ENCODE results near the gene C3AR1. TPM values are rescaled to one million over a fixed set of nuclear protein-coding genes. Genes with fewer than 3 reads are reported as not detected.
"Not testable (repeated sequence)": the region's sequence is repeated elsewhere in the genome, so short reads cannot be mapped to it uniquely, and the experiment has no call there.

Gene C3AR1
- 0.40 and 0.57 TPM in 2 replicates for total RNA-seq (2014; rRNA removed; shearing (Covaris generic))

DNA sequence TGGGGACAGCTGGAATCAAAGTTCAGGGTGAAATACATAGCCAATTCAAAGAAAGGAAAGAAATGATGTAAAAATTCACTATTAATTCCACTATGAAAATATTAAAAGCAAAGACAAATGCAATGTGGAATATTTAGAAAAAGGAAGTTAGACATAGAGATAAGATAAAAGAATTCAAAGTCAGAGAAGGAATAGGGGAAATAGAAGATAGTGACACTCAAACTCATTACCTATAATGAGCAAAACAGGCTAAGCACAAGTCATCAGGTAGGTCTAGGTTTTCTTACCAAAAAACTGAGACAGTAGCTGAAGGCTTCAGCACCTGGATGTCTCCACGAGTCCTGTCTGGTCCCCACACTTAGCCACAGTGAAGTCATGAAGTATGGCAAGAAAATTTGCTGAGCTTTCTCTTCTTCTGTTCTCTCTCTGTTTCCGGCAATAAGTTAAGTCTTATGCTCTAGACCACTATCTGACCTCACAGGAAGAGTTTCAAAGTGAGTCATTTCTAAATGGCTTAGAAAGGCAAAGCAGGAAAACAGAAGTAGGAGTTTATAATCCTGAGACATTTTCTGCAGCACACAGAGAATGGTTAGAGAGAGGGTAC is at the start of gene C3AR1:
Gene C3AR1 (minus strand): TSS at position 369 of the 604 bp plus-strand sequence. CDS start 6,174 bp downstream, outside the sequence.
- DNase-seq (ENCODE audit: low read depth), result peak; percentile 70

DNA sequence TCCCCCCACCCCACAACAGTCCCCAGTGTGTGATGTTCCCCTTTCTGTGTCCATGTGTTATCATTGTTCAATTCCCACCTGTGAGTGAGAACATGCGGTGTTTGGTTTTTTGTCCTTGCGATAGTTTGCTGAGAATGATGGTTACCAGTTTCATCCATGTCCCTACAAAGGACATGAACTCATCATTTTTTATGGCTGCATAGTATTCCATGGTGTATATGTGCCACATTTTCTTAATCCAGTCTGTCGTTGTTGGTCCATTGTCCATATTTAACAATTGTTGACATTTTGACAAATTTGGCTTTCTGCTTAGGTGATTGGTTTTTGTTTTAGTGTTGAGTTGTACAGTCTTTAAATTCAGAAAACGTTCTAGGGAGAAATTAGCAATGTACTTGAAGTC is 47.0 kb upstream of the C3AR1 start:
- DNase-seq (ENCODE audit: low read depth), result not testable (repeated sequence)

DNA sequence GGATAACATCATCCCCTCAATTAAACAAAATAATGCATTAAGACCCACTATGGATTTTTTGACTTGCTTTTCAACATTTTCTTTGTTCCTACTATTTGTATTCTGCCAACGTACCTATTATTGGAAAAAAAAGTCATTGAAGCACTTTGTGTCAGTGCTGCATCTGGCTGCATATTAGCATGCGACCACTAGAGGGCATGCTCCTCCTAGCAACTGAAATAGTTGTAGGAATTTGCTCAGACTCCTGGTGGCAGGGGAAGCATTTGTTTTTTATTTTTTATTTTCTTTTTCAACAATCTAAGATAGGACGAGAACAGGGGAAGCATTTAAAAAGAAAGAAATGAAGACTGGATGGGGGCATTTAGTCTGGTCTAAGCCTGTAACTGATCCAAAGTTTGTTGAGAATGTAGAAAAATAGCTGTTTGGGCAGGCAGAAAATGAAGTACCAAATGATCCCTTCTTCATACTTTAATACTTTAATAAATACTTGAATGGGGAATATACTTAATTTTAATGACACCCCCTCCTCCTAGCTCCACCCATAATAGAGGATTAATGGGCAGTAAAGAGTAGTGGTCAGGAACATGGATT is 42.7 kb upstream of the C3AR1 start:
- peak; percentile 73 for DNase-seq (ENCODE audit: low read depth)

DNA sequence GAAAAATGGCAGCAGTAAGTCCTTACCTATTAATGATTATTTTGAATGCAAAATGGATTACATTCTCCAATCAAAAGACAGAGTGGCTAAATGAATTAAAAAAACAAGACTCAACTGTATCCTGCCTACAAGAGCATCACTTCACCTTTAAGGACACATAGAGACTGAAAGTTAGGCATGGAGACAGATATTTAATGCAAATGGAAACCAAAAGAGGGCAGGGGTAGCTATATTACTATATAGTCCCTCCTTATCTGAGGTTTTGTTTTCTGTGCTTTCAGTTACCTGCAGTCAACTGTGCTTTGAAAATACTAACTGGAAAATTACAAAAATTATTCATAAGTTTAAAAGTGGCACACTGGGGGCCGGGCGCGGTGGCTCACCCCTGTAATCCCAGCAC is 33.1 kb upstream of the C3AR1 start:
- DNase-seq (ENCODE audit: low read depth), result no peak

DNA sequence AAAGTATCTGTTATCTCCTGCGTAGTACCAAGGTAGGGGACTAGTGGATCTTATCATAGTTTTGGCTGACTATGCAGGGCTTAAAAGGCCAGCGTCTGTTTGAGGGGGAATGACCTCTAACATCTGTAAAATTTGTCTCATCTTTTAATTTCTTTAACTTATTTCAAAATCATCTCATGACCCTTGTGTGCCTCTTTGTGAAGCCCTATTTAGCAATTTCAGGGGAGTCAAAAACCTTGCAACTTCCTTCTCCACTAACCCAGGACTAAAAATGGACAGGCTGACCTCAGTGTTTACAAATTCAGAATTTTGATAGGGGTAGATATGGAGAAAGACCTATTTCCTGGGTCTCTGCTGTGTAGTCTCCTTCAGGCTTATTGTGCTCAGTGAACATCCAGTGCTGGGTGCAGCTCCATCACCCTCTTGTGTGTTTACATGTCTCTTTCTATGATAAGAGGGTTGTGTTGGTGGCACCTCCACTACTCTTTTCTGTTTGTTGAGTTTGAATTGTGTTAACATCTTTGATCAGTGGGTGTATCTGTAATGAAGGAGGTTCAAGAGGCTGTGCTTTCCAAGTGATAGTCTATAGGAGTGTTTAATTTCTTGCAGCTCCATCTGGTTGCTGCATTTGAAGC is 30.2 kb upstream of the C3AR1 start:
- DNase-seq (ENCODE audit: low read depth), result no peak

DNA sequence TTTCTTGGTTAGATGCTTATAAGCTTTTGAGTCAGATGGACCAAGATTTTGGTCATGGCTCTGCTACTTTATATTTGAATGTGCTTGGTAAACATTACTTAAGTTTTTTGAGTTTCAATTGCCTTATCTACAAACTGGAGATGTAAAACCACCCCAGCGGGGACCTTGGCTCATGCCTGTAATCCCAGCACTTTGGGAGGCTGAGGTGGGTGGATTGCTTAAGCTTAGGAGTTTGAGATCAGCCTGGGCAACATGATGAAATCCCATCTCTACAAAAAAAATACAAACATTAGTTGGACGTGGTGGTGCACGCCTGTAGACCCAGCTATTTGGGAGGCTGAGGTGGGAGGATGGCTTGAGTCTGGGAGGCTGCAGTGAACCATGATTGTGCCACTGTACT is 27.1 kb upstream of the C3AR1 start:
- DNase-seq (ENCODE audit: low read depth), result no peak

DNA sequence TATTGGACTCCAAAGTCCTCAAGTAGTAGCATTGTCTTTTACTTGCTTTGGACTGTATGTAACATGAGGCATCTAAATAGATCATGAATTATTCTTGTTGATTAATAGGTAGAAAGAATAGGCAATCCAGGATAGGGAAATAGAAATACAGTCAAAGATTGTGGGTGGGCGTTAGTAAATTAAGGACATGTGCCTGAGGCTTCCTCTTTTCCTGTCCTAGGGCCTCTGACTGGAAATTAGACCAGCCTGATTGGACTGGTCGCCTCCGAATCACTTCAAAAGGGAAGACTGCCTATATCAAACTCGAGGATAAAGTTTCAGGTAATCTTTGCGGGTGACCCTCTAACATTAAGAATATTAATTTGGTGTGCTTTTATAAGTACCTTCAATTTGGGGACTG is 23.6 kb upstream of the C3AR1 start:
- DNase-seq (ENCODE audit: low read depth), result no peak

DNA sequence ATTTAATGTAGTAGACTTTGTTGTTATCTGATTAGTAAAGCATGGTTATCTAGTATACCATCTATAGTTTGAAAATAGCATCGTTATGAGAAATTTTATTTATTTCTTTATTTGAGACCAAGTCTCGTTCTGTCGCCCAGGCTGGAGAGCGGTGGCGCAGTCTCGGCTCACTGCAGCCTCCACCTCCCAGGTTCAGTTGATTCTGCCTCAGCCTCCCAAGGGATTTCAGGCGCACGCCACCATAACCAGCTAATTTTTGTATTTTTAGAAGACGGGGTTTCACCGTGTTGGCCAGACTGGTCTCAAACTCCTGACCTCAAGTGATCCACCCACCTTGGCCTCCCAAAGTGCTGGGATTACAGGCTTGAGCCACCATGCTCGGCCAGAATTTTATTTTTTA is 23.1 kb upstream of the C3AR1 start:
- not testable (repeated sequence) for DNase-seq (ENCODE audit: low read depth)

DNA sequence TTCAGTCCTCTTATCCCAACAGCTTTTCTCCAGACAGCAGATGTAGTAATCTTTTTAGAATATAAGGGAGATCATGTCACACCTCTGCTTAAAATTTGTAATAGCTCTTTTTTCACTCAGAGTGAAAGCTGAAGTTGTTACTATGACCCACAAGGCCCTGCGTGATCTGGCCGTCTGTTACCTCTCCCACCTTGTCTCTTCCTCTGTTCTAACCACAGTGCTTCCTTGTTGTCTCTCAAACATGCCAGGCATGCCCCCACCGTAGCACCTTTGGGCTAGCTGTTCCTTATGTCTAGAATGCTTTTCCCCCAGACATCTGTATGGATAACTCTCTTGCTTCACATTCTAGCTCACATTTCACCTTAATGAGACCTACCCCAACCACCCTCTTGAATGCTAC is 22.4 kb upstream of the C3AR1 start:
- DNase-seq (ENCODE audit: low read depth), result no peak

DNA sequence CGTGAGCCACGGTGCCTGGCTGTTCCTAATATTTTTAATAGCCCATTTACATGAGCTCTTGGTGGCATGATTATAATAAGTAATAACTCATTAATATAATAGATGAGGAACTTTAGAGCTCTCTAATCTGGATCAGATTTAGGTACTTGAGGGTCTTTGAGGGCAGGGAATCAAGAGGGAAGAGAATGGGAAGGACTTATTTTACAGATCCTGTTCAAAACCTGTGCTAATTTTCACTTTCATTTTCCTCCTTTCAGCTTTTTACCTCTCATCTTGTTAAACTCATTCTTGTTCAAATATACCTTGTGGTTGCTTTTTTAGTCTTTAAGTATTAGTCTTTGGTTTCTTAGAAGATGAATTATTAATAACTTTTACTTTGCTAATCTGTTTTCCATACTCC is 21.5 kb upstream of the C3AR1 start:
- no peak for DNase-seq (ENCODE audit: low read depth)

DNA sequence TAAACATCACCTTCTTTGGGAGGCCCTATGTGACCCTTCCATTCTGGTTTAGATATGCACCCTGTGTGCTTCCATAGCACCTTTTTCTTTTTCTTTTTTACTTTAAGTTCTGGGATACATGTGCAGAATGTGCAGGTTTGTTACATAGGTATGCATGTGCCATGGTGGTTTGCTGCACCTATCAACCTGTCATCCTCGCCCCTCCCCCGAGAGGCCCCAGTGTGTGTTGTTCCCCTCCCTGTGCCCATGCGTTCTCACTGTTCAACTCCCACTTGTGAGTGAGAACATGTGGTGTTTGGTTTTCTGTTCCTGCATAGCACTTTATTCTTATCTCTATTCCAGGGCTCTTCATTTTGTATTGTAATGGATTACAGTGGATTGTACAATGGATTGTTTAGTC is 18.2 kb upstream of the C3AR1 start:
- DNase-seq (ENCODE audit: low read depth), result not testable (repeated sequence)

DNA sequence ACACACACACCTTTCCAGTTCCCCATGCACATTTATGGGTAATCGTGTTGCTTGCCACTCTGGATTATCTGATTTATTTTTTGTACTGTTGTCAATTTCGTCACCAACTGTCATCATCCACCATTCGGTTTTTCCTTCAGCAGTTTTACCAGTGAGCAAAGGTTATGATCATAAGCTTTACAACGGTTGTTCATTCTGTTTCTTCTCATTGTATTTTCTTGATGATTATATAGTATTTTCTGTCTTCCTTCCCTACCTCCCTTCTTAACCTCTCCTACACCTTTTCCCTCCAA is 16.6 kb upstream of the C3AR1 start:
- no peak for DNase-seq (ENCODE audit: low read depth)

DNA sequence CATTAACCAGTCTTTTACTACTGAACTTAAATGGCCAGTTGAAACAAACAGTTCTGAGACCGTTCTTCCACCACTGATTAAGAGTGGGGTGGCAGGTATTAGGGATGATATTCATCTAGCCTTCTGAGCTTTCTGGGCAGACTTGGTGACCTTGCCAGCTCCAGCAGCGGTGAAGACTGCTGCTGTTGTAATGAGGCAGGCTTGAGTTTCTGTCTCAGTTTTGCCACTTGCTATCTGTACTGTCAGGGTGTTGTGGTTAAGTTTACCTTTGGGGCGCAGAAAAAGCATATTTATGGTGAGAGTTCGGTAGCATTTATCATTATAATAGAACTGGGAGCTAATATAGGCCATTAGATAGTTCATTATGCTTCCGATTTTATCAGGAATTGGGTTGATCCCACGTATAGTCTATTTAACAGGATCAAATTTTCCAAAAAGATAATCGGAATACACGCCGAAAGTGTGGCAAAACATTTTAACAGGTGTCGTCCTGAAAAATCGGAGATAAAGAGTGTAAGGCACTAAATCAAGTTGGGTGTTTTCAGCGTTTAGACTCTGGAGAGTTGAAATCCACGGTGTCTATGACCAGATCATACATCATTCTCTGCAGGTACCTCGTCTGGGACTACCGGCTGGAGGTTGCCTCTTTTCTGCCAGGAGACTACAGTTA is 15.2 kb upstream of the C3AR1 start:
- no peak for DNase-seq (ENCODE audit: low read depth)

DNA sequence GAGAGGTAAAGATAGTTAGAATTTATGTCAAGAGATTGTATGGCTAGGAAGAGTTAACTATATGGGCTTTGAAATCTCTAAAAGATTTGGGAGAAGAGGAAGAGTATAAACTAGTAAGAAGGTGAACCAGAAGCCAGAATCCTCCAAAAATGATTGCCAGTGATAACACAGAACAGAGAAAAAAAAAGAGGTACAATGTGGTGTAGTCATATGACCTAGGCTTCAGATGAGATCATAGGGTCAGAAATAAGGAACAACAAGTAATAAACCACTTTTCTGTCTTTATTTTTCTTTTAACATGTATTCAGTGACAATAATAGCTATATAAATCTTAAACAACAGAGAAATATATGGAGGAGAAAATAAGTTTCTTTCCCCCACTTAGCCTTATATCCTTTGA is 14.0 kb upstream of the C3AR1 start:
- no peak for DNase-seq (ENCODE audit: low read depth)

DNA sequence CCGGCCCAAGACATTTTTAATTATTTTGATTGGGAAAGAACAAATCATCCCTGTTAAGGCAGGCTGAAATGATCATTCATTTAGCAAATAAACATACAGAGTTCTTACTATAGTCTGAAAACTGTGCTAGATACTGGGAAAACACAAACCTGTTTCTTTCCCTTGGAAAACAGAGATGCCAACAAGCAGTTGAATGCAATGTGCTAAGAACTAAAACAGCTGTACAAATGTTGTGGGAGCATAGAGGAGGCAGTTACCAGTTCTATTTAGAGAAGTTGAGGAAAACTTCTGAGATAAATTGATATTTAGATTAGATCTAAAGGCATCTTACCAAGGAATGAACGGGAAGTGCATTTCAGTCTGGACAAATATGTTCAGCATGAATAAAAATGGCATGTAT is 12.8 kb upstream of the C3AR1 start:
- no peak for DNase-seq (ENCODE audit: low read depth)

DNA sequence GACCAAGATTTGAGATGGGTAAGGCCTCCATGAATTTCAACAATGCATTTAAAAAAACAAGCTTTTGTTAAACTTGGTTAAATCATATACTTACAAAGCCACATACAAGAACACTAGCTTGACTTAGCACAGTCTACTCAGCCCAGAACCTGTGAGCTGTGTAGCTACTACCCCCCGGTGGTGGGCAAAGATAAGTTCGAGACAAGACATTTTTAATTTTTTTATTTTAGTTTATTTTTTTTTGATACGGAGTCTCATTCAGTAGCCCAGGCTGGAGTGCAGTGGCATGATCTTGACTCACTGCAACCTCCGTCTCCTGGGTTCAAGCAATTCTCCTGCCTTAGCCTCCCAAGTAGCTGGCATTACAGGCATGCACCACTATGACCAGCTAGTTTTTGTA is 12.2 kb upstream of the C3AR1 start:
- peak; percentile 69 for DNase-seq (ENCODE audit: low read depth)

DNA sequence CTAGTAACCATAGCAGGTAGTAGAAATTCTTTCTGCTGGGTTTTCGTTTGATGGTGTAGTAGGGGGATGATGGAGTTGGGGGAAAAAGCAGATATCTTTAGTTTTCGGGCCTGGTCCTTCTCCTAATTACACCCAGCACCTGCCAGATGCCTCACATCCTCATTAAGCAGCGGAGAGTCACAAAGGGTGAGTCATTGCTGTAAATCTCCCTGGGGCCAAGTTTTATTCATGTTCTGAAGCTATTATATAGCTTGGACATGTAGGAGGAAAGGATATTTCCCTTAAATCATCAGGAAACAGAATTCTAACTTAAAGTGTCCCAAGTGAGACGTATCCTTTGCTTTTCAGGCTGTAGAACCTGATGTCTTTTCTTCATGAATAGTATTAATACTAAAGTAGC is 11.0 kb upstream of the C3AR1 start:
- peak; percentile 81 for DNase-seq (ENCODE audit: low read depth)

DNA sequence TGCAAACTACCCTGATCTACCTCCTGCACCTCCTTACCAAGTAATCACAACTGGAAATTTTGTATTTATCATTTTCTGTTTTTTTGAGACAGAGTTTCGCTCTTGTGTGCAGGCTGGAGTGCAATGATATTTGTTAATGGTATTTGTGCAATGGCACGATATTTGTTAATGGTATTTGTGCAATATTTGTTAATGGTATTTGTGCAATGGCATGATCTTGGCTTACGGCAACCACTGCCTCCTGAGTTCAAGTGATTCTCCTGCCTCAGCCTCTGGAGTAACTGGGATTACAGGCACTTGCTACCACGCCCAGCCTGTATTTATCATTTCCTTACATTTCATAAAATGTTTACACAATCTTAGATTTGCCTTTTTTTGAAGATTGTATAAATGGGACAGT is 10.2 kb upstream of the C3AR1 start:
- DNase-seq (ENCODE audit: low read depth), result no peak

DNA sequence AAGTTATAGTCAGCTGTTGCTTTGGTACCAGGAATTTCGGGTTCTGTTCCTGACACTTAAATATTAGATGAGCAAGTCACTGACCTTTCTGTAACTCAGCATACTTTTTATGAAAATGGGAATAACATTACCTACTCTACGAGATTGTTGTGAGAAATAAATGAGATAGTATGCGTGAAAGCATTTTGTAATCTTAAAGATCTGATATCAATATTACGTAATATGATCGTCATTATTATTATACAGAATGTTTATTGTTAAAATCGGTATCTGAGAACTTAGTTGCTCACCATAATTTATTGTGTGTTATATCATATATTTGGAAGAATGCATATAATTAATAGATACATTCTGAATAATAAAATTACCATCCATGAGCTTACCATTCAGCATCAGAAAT is 9.8 kb upstream of the C3AR1 start:
- DNase-seq (ENCODE audit: low read depth), result no peak

DNA sequence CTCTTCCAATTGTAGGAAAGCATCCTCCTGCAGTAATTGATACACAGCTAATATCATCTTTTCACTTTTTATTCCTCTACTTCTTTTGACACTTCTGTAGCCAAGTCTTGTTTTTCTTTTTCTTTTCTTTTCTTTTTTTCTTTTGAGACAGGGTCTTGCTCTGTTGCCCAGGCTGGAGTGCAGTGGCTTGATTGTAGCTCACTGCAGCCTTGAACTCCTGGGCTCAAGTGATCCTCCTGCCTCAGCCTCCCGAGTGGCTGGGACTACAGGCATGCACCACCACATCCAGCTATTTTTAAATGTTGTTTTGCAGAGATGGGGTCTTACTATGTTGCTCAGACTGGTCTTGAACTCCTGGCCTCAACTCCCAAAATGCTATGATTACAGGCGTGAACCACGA is 5.7 kb upstream of the C3AR1 start:
- not testable (repeated sequence) for DNase-seq (ENCODE audit: low read depth)

DNA sequence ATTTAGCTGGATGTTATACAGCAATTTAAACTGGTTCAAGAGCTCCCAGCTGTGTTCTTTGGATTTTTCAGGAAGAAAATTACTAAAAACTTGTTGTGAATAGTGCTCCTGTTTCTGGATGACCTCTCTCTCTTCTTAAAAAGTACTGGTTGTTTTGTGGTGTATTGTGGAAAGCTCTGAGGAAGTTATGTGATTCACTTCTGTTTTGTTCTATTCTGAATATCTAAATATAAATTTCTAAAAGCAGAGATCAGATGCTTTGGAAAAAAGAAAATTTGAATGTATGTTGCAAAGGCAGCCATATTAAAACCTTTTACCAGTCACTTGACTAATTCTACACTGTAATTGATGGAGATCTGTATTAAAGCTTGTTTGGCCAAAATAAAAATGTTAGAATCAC is 3.4 kb upstream of the C3AR1 start:
- DNase-seq (ENCODE audit: low read depth), result no peak

DNA sequence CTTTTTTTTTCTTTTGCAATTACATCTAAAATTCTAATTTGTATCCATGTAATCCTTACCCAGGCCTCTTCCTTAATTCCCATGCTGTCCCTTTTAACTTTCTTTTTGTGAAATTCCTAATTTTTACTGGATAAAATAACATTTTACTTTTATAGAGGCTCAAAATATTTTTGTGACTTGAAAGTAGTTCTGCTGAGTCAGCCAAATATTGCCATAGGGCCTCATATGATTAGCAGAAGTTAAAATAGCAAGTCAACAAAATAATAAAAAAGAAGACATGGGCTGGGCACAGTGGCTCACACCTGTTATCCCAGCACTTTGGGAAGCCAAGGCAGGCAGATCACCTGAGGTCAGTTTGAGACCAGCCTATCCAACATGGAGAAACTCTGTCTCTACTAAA is 2.0 kb downstream of the C3AR1 start:
- DNase-seq (ENCODE audit: low read depth), result no peak

DNA sequence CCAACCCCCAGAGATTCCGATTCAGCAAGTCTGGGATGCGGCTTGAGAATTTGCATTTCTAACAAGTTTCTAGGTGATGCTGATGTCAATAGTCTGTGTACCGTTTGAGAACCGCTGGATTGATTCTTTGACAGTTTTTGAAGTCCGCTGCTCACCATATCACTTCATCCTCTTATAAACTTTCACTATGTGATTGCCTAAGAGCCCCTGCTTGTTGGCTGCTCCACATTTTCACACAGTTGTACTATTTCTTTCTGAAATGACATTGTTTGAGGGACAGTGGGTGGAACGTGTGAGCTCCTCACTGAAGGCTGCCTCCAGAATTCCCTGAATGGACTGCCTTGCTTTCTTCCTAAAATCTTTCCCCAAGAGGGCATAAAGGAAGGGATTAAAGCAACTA is 7.7 kb downstream of the C3AR1 start:
- DNase-seq (ENCODE audit: low read depth), result no peak
